HG02981 (cell line): ENCODE measurements around the gene TARS3.
"Not testable (repeated sequence)": the region's sequence is repeated elsewhere in the genome, so short reads cannot be mapped to it uniquely, and the experiment has no call there.

Source experiments
- ATAC-seq: cut with Tn5 transposase; IDR thresholded peaks from one replicate; pipeline ENCODE4 v1.9.1; 2021; ENCODE audit warnings: mild to moderate bottlenecking, moderate library complexity; ENCODE audit not compliant: unreplicated experiment

The TARS3 gene

GRCh38 chr15:101723874-101724674, at the start of gene TARS3:
TARS3 (minus strand) TSS chr15:101724473; CDS start chr15:101724387, 86 bp downstream.
- peak; percentile 77 for ATAC-seq

GRCh38 chr15:101773496-101774100, 49.3 kb upstream of the TARS3 start:
- no peak for ATAC-seq

- ATAC-seq = no peak
These were observed 48.6 kb upstream of the TARS3 start for GRCh38 chr15:101772921-101773320.

GRCh38 chr15:101767083-101767640, 42.9 kb upstream of the TARS3 start:
- not testable (repeated sequence) for ATAC-seq

GRCh38 chr15:101765772-101766456, 41.6 kb upstream of the TARS3 start:
- no peak for ATAC-seq

GRCh38 chr15:101765340-101765671, 41.0 kb upstream of the TARS3 start:
- ATAC-seq = not testable (repeated sequence)

GRCh38 chr15:101764669-101765339, 40.5 kb upstream of the TARS3 start:
- ATAC-seq = not testable (repeated sequence)

GRCh38 chr15:101746716-101747082, 22.4 kb upstream of the TARS3 start:
- peak; percentile 29 for ATAC-seq

- ATAC-seq = not testable (repeated sequence)
These were observed 10.6 kb upstream of the TARS3 start for GRCh38 chr15:101734837-101735236.

- ATAC-seq = no peak
These were observed 9.3 kb upstream of the TARS3 start for GRCh38 chr15:101733545-101733944.

- no peak for ATAC-seq
These were observed 8.5 kb upstream of the TARS3 start for GRCh38 chr15:101732772-101733171.

GRCh38 chr15:101731746-101732145, 7.5 kb upstream of the TARS3 start:
- no peak for ATAC-seq

- ATAC-seq = no peak
These were observed 2.9 kb upstream of the TARS3 start for GRCh38 chr15:101727186-101727585.

- ATAC-seq = no peak
These were observed 800 bp upstream of the TARS3 start for GRCh38 chr15:101725073-101725472.

- ATAC-seq = no peak
These were observed 367 bp upstream of the TARS3 start for GRCh38 chr15:101724675-101725005.

- peak; percentile 55 for ATAC-seq
These were observed 951 bp downstream of the TARS3 start for GRCh38 chr15:101723171-101723873.

- ATAC-seq = no peak
These were observed 5.4 kb downstream of the TARS3 start for GRCh38 chr15:101718896-101719295.

- no peak for ATAC-seq
These were observed 12.2 kb downstream of the TARS3 start for GRCh38 chr15:101712078-101712477.

- ATAC-seq = no peak
These were observed 13.5 kb downstream of the TARS3 start for GRCh38 chr15:101710806-101711205.

GRCh38 chr15:101709466-101709865, 14.8 kb downstream of the TARS3 start:
- ATAC-seq = no peak

GRCh38 chr15:101707983-101708382, 16.3 kb downstream of the TARS3 start:
- ATAC-seq = no peak
